ENCODE measurements around the gene DDX59.
A peak's percentile ranks its signal among the peaks of the same experiment; 100 is the strongest.

The DDX59 gene

DNA sequence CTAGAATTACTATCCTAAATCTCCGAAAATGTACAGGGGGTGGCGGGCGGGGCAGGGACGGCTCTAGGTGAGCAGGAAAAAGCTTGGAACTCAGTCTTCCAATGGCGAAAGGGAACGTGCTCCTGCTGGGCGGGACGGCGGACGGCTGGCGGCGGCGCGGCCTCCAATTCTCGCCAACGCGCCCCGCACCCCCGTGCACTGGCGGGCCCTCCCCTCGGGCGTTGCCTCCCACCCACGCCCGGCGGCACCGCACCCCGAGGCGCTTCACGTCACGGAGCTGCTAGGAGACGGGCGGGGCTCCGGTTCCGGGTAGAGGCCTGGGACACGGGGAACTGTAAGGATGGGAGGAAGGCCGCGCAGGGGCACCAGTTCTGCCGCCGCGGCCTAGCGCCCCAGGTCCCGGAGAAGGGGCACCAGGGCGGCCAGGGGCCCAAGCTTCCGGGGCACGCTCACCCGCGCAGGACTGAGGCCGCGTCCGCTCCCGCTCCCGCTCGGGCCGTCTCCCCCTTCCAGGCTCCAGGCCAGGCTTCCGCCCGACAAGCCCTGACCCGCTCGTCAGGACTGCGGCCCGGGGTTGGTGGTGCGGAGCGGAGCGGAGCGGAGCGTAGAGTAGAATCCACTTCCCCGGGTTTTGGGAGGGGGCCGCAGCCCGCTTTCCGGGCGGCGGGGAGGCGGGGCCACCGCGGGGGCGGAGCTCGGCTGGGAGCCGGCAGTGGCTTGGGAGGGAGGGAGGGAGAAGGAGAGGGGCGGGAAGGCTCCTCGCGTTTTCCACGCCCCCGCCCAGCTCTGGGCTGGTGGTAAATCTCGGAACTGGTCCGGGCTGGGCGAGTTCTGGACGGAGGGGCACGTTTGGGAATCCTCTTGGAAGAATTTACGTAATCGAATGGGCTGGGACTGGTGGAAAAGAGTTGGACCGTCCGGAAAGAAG, at the start of gene DDX59:
Gene DDX59, minus strand, starts transcription at position 594 of the 928 bp plus-strand sequence. CDS start 3,167 bp downstream, outside the sequence.
- peak; percentile 82 to 91 for DNase-seq (ENCODE audit: low read depth in 2 of 2)

GRCh38 chr1:200714504-200715187, 44.9 kb upstream of the DDX59 start:
- no peak for DNase-seq (ENCODE audit: low read depth in 2 of 2)

DNA sequence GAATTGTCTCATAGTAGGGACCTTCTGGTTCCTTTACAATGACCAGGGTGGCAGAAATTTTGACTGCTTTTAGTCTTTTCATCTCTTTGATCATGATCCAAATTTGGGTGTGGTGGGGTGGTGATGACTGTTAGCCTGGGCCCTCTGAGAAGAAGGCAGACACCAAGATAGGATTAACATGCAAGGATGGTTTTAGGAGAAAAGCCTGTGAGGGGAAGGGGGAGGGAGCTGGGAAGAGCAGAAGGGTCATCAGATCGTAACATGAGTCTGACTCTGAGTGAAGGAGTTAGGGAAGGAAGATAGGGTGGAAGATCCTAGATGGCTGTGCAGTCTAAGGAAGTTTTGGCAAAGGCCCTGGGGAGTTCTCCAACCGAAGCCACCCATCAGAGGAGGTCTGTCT, 40.5 kb upstream of the DDX59 start:
- no peak for DNase-seq (ENCODE audit: low read depth in 2 of 2)

GRCh38 chr1:200708769-200709168, 39.1 kb upstream of the DDX59 start:
- no peak for DNase-seq (ENCODE audit: low read depth in 2 of 2)

- no peak for DNase-seq (ENCODE audit: low read depth in 2 of 2)
Observed at GRCh38 chr1:200708161-200708560, 38.5 kb upstream of the DDX59 start.

DNA sequence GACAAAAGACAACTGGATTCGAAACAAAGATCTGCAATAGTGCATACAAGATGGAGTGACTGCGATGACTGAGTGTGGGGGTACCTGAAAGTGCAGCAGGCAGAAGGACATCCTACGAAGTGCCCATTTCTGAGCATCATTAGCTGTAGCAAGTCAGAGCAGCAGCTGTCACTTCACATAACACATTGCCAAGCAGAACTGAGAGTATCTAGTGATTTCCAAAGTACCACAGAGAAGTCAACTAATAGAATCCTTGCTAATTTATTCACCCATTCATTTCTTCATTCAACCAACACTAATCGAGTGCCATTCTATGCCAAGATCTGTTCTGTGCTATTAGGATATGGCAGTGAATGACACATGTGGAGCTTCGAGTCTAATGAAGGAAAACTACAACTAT, 37.4 kb upstream of the DDX59 start:
- DNase-seq (ENCODE audit: low read depth in 2 of 2), result no peak

DNA sequence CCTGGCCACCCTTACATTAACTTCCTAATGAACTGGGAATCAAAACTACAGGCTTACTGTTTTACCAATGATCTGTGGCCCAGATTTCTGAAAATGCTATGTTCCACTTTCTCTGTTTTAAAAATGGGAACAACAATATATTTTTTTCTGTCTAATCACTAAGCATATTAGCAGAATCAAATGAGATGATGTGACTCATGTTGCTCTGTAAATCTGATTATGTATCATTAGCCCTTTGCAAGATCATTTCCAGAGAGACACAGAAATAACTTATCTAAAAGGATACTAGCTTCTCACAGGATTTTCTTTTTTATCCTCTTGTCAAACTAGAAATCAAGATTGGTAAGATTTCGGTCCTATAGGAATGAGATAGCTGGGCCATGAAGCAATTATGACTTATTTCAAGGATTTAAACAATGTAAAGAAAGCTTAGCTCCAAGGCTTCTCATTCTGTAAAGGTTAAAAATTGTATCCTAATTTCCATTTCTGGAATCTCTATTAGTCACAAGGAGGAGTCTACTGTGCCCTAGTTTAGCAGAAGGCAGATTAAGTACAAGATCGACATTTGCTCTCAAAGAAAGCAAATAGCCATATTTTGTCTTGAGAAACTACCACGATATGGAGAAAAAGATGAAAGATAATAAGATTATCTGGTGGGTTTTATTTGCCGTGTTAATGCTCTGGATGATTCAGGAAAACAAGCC, 36.6 kb upstream of the DDX59 start:
- no peak for DNase-seq (ENCODE audit: low read depth in 2 of 2)

DNA sequence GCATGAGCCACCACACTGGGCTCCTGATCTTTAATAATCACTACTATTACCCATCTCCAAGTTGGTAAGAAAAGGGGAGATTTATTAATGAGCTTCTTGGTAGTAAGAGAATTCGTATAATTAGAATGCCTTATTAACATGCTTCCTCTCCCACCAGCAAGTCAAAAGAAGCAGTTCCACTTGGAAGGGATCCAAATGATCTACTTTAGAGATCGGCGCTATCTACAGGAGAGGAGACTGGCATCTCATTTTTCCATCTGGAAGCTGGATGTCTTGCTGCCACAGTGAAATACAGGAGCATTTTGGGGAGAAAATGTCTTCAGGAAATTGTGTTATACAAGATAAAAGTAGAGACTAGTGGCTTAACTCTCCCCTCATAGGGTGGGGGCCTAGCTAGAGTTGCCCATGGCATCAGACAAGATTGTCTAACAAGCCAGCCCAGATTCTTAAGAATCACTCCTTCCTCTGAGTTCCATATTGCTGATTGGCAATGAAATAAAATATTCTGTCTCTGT, 35.3 kb upstream of the DDX59 start:
- DNase-seq (ENCODE audit: low read depth in 2 of 2), result no peak

GRCh38 chr1:200699871-200700270, 30.2 kb upstream of the DDX59 start:
- no peak for DNase-seq (ENCODE audit: low read depth in 2 of 2)

GRCh38 chr1:200694738-200695137, 25.0 kb upstream of the DDX59 start:
- no peak for DNase-seq (ENCODE audit: low read depth in 2 of 2)

GRCh38 chr1:200693327-200693726, 23.6 kb upstream of the DDX59 start:
- no peak for DNase-seq (ENCODE audit: low read depth in 2 of 2)

GRCh38 chr1:200692316-200692715, 22.6 kb upstream of the DDX59 start:
- DNase-seq (ENCODE audit: low read depth in 2 of 2), result no peak

GRCh38 chr1:200686620-200687019, 16.9 kb upstream of the DDX59 start:
- no peak for DNase-seq (ENCODE audit: low read depth in 2 of 2)

GRCh38 chr1:200684015-200684414, 14.3 kb upstream of the DDX59 start:
- no peak for DNase-seq (ENCODE audit: low read depth in 2 of 2)

DNA sequence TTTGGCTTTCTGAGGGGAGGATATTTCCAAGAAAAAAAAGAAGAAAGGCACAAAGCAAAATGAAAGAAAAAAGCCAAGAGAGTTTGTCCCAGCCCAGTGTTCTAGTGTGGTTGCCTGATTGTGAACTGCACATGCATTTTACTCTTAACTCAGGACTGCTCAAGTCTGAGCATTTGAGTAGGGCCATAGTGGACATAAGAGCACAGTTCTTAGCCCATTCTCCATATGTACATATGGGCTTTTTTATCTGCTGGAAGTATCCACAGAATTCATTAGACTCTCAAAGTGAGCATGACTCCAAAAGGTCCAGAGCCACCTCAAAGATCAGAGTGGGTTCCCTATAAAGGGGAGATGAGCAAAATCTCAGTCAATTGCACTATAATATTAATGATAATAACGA, 13.6 kb upstream of the DDX59 start:
- DNase-seq (ENCODE audit: low read depth in 2 of 2), result no peak

- no peak for DNase-seq (ENCODE audit: low read depth in 2 of 2)
Observed at GRCh38 chr1:200681231-200681630, 11.5 kb upstream of the DDX59 start.

DNA sequence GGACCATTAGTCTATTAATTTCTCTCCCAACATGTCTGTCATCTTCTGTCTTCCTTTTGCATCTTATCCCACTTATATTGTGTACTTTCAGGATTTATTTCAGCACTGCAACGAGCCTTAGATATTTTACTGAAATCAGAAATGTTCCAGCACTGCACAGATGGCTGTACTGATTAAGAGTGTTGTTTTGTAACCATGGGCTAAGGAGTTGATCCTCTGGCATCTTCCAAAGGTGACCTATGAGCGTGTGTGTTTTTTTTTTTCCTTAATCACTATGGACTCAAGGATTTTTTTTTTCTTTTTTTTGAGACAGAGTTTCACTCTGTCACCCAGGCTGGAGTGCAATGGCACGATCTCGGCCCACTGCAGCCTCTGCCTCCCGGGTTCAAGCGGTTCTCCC, 7.1 kb upstream of the DDX59 start:
- DNase-seq (ENCODE audit: low read depth in 2 of 2), result no peak

DNA sequence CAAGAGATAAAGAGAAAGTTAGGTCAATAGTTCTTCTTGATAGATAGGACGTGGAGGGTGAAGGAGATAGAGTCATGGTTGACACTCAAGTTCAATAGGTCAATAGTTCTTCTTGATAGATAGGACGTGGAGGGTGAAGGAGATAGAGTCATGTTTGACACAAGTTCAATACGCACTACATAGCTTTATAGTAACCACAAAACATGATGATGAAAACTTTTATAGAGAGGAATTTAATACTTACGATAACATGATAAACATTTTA, 5.8 kb upstream of the DDX59 start:
- no peak for DNase-seq (ENCODE audit: low read depth in 2 of 2)

DNA sequence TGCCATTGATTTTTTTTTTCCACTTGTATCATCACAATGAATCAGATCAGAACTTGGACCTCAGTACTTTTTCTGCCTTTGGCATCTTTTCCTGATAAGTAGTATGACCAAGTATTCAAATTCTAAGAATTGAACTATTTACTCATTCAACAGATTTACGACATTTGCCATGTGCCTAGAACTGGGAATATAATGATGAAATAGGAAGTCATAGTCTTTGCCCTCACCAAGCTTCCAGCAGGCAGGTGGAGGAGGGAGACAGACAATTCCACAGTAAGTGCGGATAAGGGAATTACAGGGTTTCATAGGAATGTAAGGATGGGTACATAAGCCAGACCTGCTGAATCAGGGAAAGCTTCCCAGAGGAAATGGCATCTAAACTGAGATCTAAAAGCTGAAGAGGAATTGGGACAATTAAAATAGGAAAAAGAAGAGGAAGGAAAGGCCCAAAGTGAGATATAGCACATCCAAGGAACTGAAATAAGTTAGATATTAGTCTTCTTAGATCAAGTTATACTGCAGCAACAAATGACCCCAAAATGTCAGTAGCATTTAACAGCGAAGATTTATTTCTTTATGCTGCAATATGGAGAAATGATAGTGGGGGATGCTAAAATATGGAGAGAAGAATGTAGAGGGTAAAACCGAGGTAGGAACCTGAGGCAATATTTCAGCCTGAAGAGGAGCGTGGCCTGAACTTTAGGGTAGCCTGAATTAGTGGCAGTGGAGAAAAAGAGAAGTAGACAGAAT, 5.3 kb upstream of the DDX59 start:
- DNase-seq (ENCODE audit: low read depth in 2 of 2), result no peak

GRCh38 chr1:200673952-200674823, 4.5 kb upstream of the DDX59 start:
- no peak for DNase-seq (ENCODE audit: low read depth in 2 of 2)

Data from stimulated activated CD4-positive, alpha-beta T cell treated with anti-CD3 and anti-CD28 coated beads, Interleukin-1b, Interleukin-23, amount 100 ng/mL, for 4 hours (primary cell).